GM21825 (cell line): ENCODE results near the gene CCNYL1.

ENCODE experiments used
- ATAC-seq: cut with Tn5 transposase; IDR thresholded peaks from one replicate; pipeline ENCODE4 v1.9.1; 2021; ENCODE audit warnings: mild to moderate bottlenecking, moderate library complexity; ENCODE audit not compliant: unreplicated experiment

The CCNYL1 gene

GRCh38 chr2:207764096-207764630 lies 52.7 kb downstream of the CCNYL1 start:
- no peak for ATAC-seq

GRCh38 chr2:207765547-207765946 lies 54.1 kb downstream of the CCNYL1 start:
- no peak for ATAC-seq

- no peak for ATAC-seq
Observed at GRCh38 chr2:207766041-207766551, 54.7 kb downstream of the CCNYL1 start.

- no peak for ATAC-seq
Observed at GRCh38 chr2:207766697-207767460, 55.4 kb downstream of the CCNYL1 start.

- no peak for ATAC-seq
Observed at GRCh38 chr2:207767461-207768167, 56.2 kb downstream of the CCNYL1 start.

GRCh38 chr2:207768168-207768865 lies 56.9 kb downstream of the CCNYL1 start:
- ATAC-seq: no peak

- peak; percentile 5 for ATAC-seq
Observed at GRCh38 chr2:207768866-207769596, 57.6 kb downstream of the CCNYL1 start.

- no peak for ATAC-seq
Observed at GRCh38 chr2:207770602-207771404, 59.4 kb downstream of the CCNYL1 start.

- no peak for ATAC-seq
Observed at GRCh38 chr2:207771421-207771820, 60.0 kb downstream of the CCNYL1 start.

- no peak for ATAC-seq
Observed at GRCh38 chr2:207772081-207772843, 60.8 kb downstream of the CCNYL1 start.

GRCh38 chr2:207772844-207773205 lies 61.4 kb downstream of the CCNYL1 start:
- ATAC-seq: no peak

GRCh38 chr2:207775473-207775872 lies 64.0 kb downstream of the CCNYL1 start:
- no peak for ATAC-seq

- no peak for ATAC-seq
Observed at GRCh38 chr2:207777124-207777523, 65.7 kb downstream of the CCNYL1 start.

- no peak for ATAC-seq
Observed at GRCh38 chr2:207778298-207778882, 67.0 kb downstream of the CCNYL1 start.

- no peak for ATAC-seq
Observed at GRCh38 chr2:207779523-207779922, 68.1 kb downstream of the CCNYL1 start.

- no peak for ATAC-seq
Observed at GRCh38 chr2:207782238-207783030, 71.0 kb downstream of the CCNYL1 start.

GRCh38 chr2:207783514-207783913 lies 72.1 kb downstream of the CCNYL1 start:
- ATAC-seq: no peak

GRCh38 chr2:207784898-207785297 lies 73.5 kb downstream of the CCNYL1 start:
- no peak for ATAC-seq
